ENCODE results near the gene EDEM3. TPM values are rescaled to one million over a fixed set of nuclear protein-coding genes. Genes with fewer than 3 reads are reported as not detected.
A peak's percentile ranks its signal among the peaks of the same experiment; 100 is the strongest.

EDEM3 gene
- total and polyA plus RNA-seq, 9 of the 15 experiments (the other 6 are each of a cell fraction or from before 2014, with no cell fraction given): 15.8 to 46.6 (median 28.0) TPM

DNA sequence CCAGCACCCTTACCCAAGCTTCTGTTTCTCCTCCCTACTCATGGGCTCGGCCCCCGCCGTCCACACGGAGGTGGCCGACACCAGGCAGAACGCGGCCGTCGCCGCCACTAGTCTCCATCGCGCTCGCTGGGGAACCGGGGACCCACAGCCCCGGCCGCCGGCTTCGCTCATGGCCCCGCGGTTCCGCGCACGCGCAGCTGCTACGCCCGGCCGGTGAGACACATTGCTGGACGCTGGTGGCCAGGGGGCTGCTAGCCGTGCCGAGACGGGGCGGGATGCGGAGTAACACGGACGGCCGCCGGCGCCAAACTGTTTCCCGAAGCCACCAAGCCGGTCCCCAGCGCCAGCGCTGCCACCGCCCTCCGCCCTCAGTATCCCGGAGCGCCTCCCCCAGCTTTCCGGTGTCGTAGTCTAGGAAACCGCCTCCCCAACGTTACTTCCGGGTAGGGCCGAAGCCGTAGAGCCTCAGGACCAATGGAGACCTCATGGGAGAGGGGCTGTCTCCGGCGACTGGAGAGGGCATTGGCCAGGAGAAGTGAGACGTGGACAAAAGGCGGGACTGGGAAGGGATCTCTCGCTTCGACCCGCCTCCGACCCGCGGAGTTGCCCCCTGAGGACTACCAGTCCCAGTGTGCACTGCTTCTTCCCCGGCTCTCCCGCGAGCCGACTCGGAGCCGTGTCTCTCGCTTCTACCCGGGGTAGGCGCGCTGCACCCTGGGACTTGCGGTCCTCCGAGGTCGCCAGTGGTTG lies at the start of gene EDEM3 (continued):
- no peak for TF ChIP-seq SMAD2 (IDR thresholded peaks at IDR 0.05; ENCODE audit: low read depth, low read length)
- 0 out of 2 replicates have a peak, but pooled peaks have one; percentile 56 for TF ChIP-seq SMAD3 (CRISPR knock-in tag; conservative IDR thresholded peaks at IDR 0.05)
- TF ChIP-seq ZBTB7A (IDR thresholded peaks at IDR 0.05; ENCODE audit: borderline replicate concordance, control insufficient read depth, low read depth, low read length): peak; percentile 10; the same call in 1 of the 2 replicates
- TF ChIP-seq ZBED1 (IDR thresholded peaks at IDR 0.05): no peak
- peak; percentile 78; the same call in 1 of the 2 replicates for TF ChIP-seq KLF6 (CRISPR knock-in tag; IDR thresholded peaks at IDR 0.05; ENCODE audit: borderline replicate concordance)
- no peak; the same call in 1 of the 2 replicates for TF ChIP-seq ELF4 (CRISPR knock-in tag; IDR thresholded peaks at IDR 0.05)
- peak; percentile 1; the same call in 1 of the 2 replicates for TF ChIP-seq CBFA2T3 (IDR thresholded peaks at IDR 0.05)
- TF ChIP-seq, protein P1, sequence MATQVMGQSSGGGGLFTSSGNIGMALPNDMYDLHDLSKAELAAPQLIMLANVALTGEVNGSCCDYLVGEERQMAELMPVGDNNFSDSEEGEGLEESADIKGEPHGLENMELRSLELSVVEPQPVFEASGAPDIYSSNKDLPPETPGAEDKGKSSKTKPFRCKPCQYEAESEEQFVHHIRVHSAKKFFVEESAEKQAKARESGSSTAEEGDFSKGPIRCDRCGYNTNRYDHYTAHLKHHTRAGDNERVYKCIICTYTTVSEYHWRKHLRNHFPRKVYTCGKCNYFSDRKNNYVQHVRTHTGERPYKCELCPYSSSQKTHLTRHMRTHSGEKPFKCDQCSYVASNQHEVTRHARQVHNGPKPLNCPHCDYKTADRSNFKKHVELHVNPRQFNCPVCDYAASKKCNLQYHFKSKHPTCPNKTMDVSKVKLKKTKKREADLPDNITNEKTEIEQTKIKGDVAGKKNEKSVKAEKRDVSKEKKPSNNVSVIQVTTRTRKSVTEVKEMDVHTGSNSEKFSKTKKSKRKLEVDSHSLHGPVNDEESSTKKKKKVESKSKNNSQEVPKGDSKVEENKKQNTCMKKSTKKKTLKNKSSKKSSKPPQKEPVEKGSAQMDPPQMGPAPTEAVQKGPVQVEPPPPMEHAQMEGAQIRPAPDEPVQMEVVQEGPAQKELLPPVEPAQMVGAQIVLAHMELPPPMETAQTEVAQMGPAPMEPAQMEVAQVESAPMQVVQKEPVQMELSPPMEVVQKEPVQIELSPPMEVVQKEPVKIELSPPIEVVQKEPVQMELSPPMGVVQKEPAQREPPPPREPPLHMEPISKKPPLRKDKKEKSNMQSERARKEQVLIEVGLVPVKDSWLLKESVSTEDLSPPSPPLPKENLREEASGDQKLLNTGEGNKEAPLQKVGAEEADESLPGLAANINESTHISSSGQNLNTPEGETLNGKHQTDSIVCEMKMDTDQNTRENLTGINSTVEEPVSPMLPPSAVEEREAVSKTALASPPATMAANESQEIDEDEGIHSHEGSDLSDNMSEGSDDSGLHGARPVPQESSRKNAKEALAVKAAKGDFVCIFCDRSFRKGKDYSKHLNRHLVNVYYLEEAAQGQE (IDR thresholded peaks at IDR 0.05; ENCODE audit: borderline replicate concordance): no peak
- TF ChIP-seq, protein P1 (CRISPR knock-in tag; IDR thresholded peaks at IDR 0.05; ENCODE audit: low read depth): 0 out of 2 replicates have a peak, but pooled peaks have one; percentile 66
- TF ChIP-seq RBM25 (IDR thresholded peaks at IDR 0.05; ENCODE audit: low read depth, low read length, severe bottlenecking): peak; percentile 79
- peak; percentile 26 for TF ChIP-seq KAT2B (IDR thresholded peaks at IDR 0.05; ENCODE audit: low read depth, low read length)
- TF ChIP-seq SETDB1 (IDR thresholded peaks at IDR 0.05; ENCODE audit: low read length): peak; percentile 50
- peak; percentile 12 for TF ChIP-seq ESRRA (IDR thresholded peaks at IDR 0.05; ENCODE audit: borderline replicate concordance, low read depth)
- TF ChIP-seq POLR3A (IDR thresholded peaks at IDR 0.05; ENCODE audit: borderline replicate concordance, extremely low read depth, insufficient read depth, insufficient read length): no peak
- TF ChIP-seq ZNF778 (CRISPR knock-in tag; IDR thresholded peaks at IDR 0.05): no peak
- TF ChIP-seq, protein P2, sequence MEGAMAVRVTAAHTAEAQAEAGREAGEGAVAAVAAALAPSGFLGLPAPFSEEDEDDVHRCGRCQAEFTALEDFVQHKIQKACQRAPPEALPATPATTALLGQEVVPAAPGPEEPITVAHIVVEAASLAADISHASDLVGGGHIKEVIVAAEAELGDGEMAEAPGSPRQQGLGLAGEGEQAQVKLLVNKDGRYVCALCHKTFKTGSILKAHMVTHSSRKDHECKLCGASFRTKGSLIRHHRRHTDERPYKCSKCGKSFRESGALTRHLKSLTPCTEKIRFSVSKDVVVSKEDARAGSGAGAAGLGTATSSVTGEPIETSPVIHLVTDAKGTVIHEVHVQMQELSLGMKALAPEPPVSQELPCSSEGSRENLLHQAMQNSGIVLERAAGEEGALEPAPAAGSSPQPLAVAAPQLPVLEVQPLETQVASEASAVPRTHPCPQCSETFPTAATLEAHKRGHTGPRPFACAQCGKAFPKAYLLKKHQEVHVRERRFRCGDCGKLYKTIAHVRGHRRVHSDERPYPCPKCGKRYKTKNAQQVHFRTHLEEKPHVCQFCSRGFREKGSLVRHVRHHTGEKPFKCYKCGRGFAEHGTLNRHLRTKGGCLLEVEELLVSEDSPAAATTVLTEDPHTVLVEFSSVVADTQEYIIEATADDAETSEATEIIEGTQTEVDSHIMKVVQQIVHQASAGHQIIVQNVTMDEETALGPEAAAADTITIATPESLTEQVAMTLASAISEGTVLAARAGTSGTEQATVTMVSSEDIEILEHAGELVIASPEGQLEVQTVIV (CRISPR knock-in tag; IDR thresholded peaks at IDR 0.05; ENCODE audit: borderline replicate concordance): no peak

Data from K562 (cell line).